OCI-LY3 (cell line): ENCODE measurements around the gene MGP.

Source experiments
- CTCF ChIP-seq: fragments of 200-600, 300-600 bp; sonication (generic); IDR thresholded peaks from 2 replicates; pipeline ENCODE4 v1.5.1; 2014; ENCODE audit warnings: antibody characterized with exemption, low read length, low read depth
- EZH2phosphoT487 ChIP-seq: fragments of 200-600 bp; shearing (Covaris generic); IDR thresholded peaks from 2 replicates; pipeline ENCODE4 v1.6.1; 2018; ENCODE audit warnings: antibody characterized with exemption, mixed run types, low read depth

- TF ChIP-seq CTCF (no peak), EZH2phosphoT487 (no peak)
Measured at GRCh38 chr12:14833336-14833735, 52.3 kb downstream of the MGP start.
